ENCODE data around the gene TEX26.

- TF ChIP-seq, protein P1, sequence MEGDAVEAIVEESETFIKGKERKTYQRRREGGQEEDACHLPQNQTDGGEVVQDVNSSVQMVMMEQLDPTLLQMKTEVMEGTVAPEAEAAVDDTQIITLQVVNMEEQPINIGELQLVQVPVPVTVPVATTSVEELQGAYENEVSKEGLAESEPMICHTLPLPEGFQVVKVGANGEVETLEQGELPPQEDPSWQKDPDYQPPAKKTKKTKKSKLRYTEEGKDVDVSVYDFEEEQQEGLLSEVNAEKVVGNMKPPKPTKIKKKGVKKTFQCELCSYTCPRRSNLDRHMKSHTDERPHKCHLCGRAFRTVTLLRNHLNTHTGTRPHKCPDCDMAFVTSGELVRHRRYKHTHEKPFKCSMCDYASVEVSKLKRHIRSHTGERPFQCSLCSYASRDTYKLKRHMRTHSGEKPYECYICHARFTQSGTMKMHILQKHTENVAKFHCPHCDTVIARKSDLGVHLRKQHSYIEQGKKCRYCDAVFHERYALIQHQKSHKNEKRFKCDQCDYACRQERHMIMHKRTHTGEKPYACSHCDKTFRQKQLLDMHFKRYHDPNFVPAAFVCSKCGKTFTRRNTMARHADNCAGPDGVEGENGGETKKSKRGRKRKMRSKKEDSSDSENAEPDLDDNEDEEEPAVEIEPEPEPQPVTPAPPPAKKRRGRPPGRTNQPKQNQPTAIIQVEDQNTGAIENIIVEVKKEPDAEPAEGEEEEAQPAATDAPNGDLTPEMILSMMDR (IDR thresholded peaks at IDR 0.05) = no peak
- no peak for TF ChIP-seq POLR2A (IDR thresholded peaks at IDR 0.05)
Observed at GRCh38 chr13:30895773-30896172, 36.7 kb upstream of the TEX26 start.
